IMR-90 (cell line): ENCODE results near the gene HDAC7. TPM values are rescaled to one million over a fixed set of nuclear protein-coding genes. Genes with fewer than 3 reads are reported as not detected.

Source experiments
- ATAC-seq: fragments of 200-7000 bp; cut with Tn5 transposase; 2 replicates; pipeline ENCODE4 v1.9.1; 2020; ENCODE audit warnings: low read depth, mild to moderate bottlenecking, moderate library complexity
- BruUV-seq: library from RNA; stranded (reverse); fragments of 400-500 nt; replicated peaks from 2 replicates; lab custom pipeline; 2021; lab: Mats Ljungman, UMichigan
- CTCF ChIA-PET: fragments of 300-600 bp; formaldehyde crosslinking; extraction: SDS; loops from one replicate; lab custom pipeline; 2021; ENCODE audit warnings: antibody characterized with exemption; lab: Yijun Ruan, JAX
- POLR2A ChIA-PET: fragments of 300-600 bp; sonication (Branson Sonifier 250); formaldehyde crosslinking; loops from one replicate; lab custom pipeline; 2022; ENCODE audit warnings: antibody characterized with exemption; ENCODE audit not compliant: unreplicated experiment; lab: Charles Lee
- DNase-seq: peaks from one replicate; pipeline ENCODE4 v3.0.0; 2013
- H2AFZ ChIP-seq: replicated peaks from 2 replicates; pipeline ENCODE3; 2013; ENCODE audit warnings: low read length, mild to moderate bottlenecking; ENCODE audit not compliant: poor library complexity
- H2AK5ac ChIP-seq: 2 replicates; pipeline ENCODE4 v1.6.1; 2013; ENCODE audit warnings: low read depth, low read length, inconsistent platforms
- H2AK9ac ChIP-seq: replicated peaks from 2 replicates; pipeline ENCODE3; 2013; ENCODE audit warnings: mild to moderate bottlenecking, low read depth, low read length, moderate library complexity; ENCODE audit not compliant: poor library complexity
- H2BK120ac ChIP-seq: 2 replicates; pipeline ENCODE4 v1.6.1; 2013; ENCODE audit warnings: low read depth, low read length, inconsistent platforms
- H2BK15ac ChIP-seq: 3 replicates; pipeline ENCODE4 v1.6.1; 2013; ENCODE audit warnings: low read depth, low read length, inconsistent platforms
- H2BK20ac ChIP-seq: 2 replicates; pipeline ENCODE4 v1.6.1; 2013; ENCODE audit warnings: low read depth, mild to moderate bottlenecking, inconsistent platforms, low read length, moderate library complexity
- H2BK5ac ChIP-seq: 2 replicates; pipeline ENCODE4 v1.6.1; 2013; ENCODE audit warnings: mild to moderate bottlenecking, low read depth, low read length, inconsistent platforms; ENCODE audit not compliant: poor library complexity, severe bottlenecking
- H3K14ac ChIP-seq: replicated peaks from 2 replicates; pipeline ENCODE4 v1.6.1; 2013; ENCODE audit warnings: low read depth, low read length, inconsistent platforms
- H3K18ac ChIP-seq: 2 replicates; pipeline ENCODE4 v1.6.1; 2013; ENCODE audit warnings: low read depth, low read length, control low read depth
- H3K23ac ChIP-seq: 2 replicates; pipeline ENCODE4 v1.6.1; 2013; ENCODE audit warnings: low read depth, low read length, inconsistent platforms
- H3K27ac ChIP-seq: 2 replicates; pipeline ENCODE4 v1.5.1; 2013; ENCODE audit warnings: mild to moderate bottlenecking, control low read depth, low read length; ENCODE audit not compliant: insufficient read depth
- H3K27me3 ChIP-seq: 2 replicates; pipeline ENCODE4 v1.6.1; 2013; ENCODE audit warnings: low read length; ENCODE audit not compliant: control insufficient read depth, insufficient read depth
- H3K36me3 ChIP-seq: 2 replicates; pipeline ENCODE4 v1.6.1; 2013; ENCODE audit warnings: low read length, mixed read lengths; ENCODE audit not compliant: control insufficient read depth, insufficient read depth
- H3K4ac ChIP-seq: 2 replicates; pipeline ENCODE4 v1.6.1; 2013; ENCODE audit warnings: low read depth, low read length, inconsistent platforms
- H3K4me1 ChIP-seq: 2 replicates; pipeline ENCODE4 v1.6.1; 2013; ENCODE audit warnings: low read length, mixed read lengths; ENCODE audit not compliant: control insufficient read depth, insufficient read depth
- H3K4me2 ChIP-seq: 2 replicates; pipeline ENCODE4 v1.6.1; 2013; ENCODE audit warnings: low read depth, mild to moderate bottlenecking, control low read depth, low read length, moderate library complexity
- H3K4me3 ChIP-seq: 2 replicates; pipeline ENCODE4 v1.5.1; 2013; ENCODE audit warnings: low read depth, mild to moderate bottlenecking, control low read depth, low read length, moderate library complexity; ENCODE audit not compliant: insufficient read depth
- H3K56ac ChIP-seq: 2 replicates; pipeline ENCODE4 v1.6.1; 2013; ENCODE audit warnings: low read length, inconsistent platforms; ENCODE audit not compliant: insufficient read depth; ENCODE audit errors: extremely low read depth
- H3K79me1 ChIP-seq, 2 experiments: 2 replicates each; pipeline ENCODE4 v1.6.1; 2013; ENCODE audit warnings: low read length in 2 of 2, inconsistent platforms in 1 of 2, low read depth in 1 of 2
- H3K9ac ChIP-seq: 2 replicates; pipeline ENCODE4 v1.6.1; 2013; ENCODE audit warnings: low read depth, low read length, control low read depth
- H3K9me1 ChIP-seq: 2 replicates; pipeline ENCODE4 v1.6.1; 2013; ENCODE audit warnings: low read length, inconsistent platforms; ENCODE audit not compliant: insufficient read depth
- H3K9me3 ChIP-seq: 2 replicates; pipeline ENCODE4 v1.6.1; 2013; ENCODE audit warnings: low read length; ENCODE audit not compliant: control insufficient read depth, insufficient read depth
- H4K20me1 ChIP-seq: 2 replicates; pipeline ENCODE4 v1.6.1; 2013; ENCODE audit warnings: low read length, inconsistent platforms; ENCODE audit not compliant: insufficient read depth
- H4K5ac ChIP-seq: 2 replicates; pipeline ENCODE4 v1.6.1; 2013; ENCODE audit warnings: mild to moderate bottlenecking, low read depth, low read length, control low read depth
- H4K8ac ChIP-seq, 2 experiments: 2 replicates each; pipeline ENCODE4 v1.6.1; 2013; ENCODE audit warnings: low read depth in 2 of 2, low read length in 2 of 2, control low read depth in 1 of 2, inconsistent platforms in 1 of 2
- H4K91ac ChIP-seq: 2 replicates; pipeline ENCODE4 v1.6.1; 2013; ENCODE audit warnings: low read depth, low read length, inconsistent platforms; ENCODE audit not compliant: insufficient read depth
- CEBPB ChIP-seq: IDR thresholded peaks from 2 replicates; pipeline ENCODE4 v1.6.1; 2012; ENCODE audit warnings: low read depth, low read length, improper control_type of control experiment
- CTCF ChIP-seq: conservative IDR thresholded peaks from 2 replicates; pipeline ENCODE4 v1.5.1; 2012; ENCODE audit warnings: mild to moderate bottlenecking, low read depth, low read length, improper control_type of control experiment
- FOS ChIP-seq: fragments of 150-350 bp; IDR thresholded peaks from 2 replicates; pipeline ENCODE4 v1.6.1; 2016; ENCODE audit warnings: low read depth, low read length
- MXI1 ChIP-seq: IDR thresholded peaks from 2 replicates; pipeline ENCODE4 v1.6.1; 2012; ENCODE audit warnings: low read depth, mild to moderate bottlenecking, low read length, moderate library complexity, borderline replicate concordance
- POLR2A ChIP-seq: IDR thresholded peaks from 2 replicates; pipeline ENCODE4 v1.6.1; 2012; ENCODE audit warnings: mild to moderate bottlenecking, low read depth, low read length
- RAD21 ChIP-seq: IDR thresholded peaks from 2 replicates; pipeline ENCODE4 v1.6.1; 2012; ENCODE audit warnings: low read length, improper control_type of control experiment
- RCOR1 ChIP-seq: IDR thresholded peaks from 2 replicates; pipeline ENCODE4 v1.6.1; 2012; ENCODE audit warnings: mild to moderate bottlenecking, low read length, improper control_type of control experiment; ENCODE audit not compliant: insufficient replicate concordance
- RFX5 ChIP-seq: IDR thresholded peaks from 2 replicates; pipeline ENCODE4 v1.8.0; 2012; ENCODE audit warnings: low read depth, mild to moderate bottlenecking, low read length, moderate library complexity
- WGBS, 2 experiments: methylation state at CpG; one replicate each; pipeline versions ENCODE4 v1.1.5 to v1.1.7; 2013; ENCODE audit warnings: missing lambda C conversion rate in 2 of 2; ENCODE audit not compliant: insufficient read length in 1 of 2; ENCODE audit errors: extremely low coverage in 2 of 2; 5-methylcytosine and 5-hydroxymethylcytosine counted together
- dilution Hi-C: fragments of 300-500 bp; cut with HindIII; formaldehyde crosslinking; loops from one replicate; pipeline ENCODE4 v1.14.3; 2018; ENCODE audit warnings: low sequenced_read_pairs; ENCODE audit not compliant: unreplicated experiment
- in situ Hi-C: fragments of 300-500 bp; cut with MboI; formaldehyde crosslinking; loops from 3 replicates; pipeline ENCODE4 v1.14.3; 2019; ENCODE audit warnings: low sequenced_read_pairs, inconsistent platforms, mixed read lengths
- intact Hi-C: fragments of 100-400 bp; cut with micrococcal nuclease; formaldehyde crosslinking; loops from 2 replicates; pipeline ENCODE4 v1.10.0; 2022
- polyA plus RNA-seq, 3 experiments: library from polyadenylated mRNA; depleted of rRNA; stranded (reverse); fragments of >200 nt; gene quantifications; 2 replicates each; pipeline ENCODE4 v1.2.3, GENCODE V29; 2012; ENCODE audit warnings: low replicate concordance in 1 of 3
- total RNA-seq: library from RNA; depleted of rRNA; stranded (reverse); fragments of >200 nt; gene quantifications from 2 replicates; pipeline ENCODE4 v1.2.3, GENCODE V29; 2012
- TF ChIP-seq, protein P1 (sequence below): fragments of 150-350 bp; IDR thresholded peaks from 2 replicates; pipeline ENCODE4 v1.6.1; 2017; ENCODE audit warnings: mild to moderate bottlenecking, antibody characterized with exemption, low read length, low read depth

Gene HDAC7
- total and polyA plus RNA-seq, 2 of the 4 experiments (the other 2 are of a cell fraction), result 10.4 to 64.7 TPM

- TF ChIP-seq CTCF, result no peak
Observed at GRCh38 chr12:47850153-47851084, 30.7 kb upstream of the HDAC7 start (continued).

GRCh38 chr12:47849261-47849660 is 29.6 kb upstream of the HDAC7 start:
- 0 out of 2 replicates have a peak, but pooled peaks cover 4% of the 10 kb centered on the region for H3K36me3 ChIP-seq
- H3K9me3 ChIP-seq, result no peaks in the 10 kb centered on the region
- DNase-seq (no peak), ATAC-seq (no peak)
- intact Hi-C loops (no loop called here), in situ Hi-C loops (no loop called here), dilution Hi-C loops (loop anchor here (10.0 kb wide), 1 partner anchor 64 kb away; no protein-coding TSS in a partner anchor)
- H3K14ac ChIP-seq, result no peak overlapping the region
- H3K27me3 ChIP-seq, result no peaks in the 10 kb centered on the region
- no peak overlapping the region for H4K8ac ChIP-seq
- no peak overlapping the region for H3K9ac ChIP-seq
- H3K18ac ChIP-seq, result no peak overlapping the region
- peaks cover 0 to 12% of the 10 kb centered on the region in 2 experiments; a peak in 1 of 4 replicates for H3K79me1 ChIP-seq
- no peak overlapping the region for H3K27ac ChIP-seq
- H2BK15ac ChIP-seq, result no peak overlapping the region
- H3K4ac ChIP-seq, result no peak overlapping the region
- ChIA-PET CTCF (no interaction called here), POLR2A (no interaction called here)
- H4K5ac ChIP-seq, result no peak overlapping the region
- no peak overlapping the region for H2AK9ac ChIP-seq
- H4K20me1 ChIP-seq, result no peaks in the 10 kb centered on the region; the same call in 1 of the 2 replicates
- H3K4me3 ChIP-seq, result no peak overlapping the region
- H4K91ac ChIP-seq, result no peak overlapping the region
- H2BK5ac ChIP-seq, result no peak overlapping the region
- no peak overlapping the region for H3K4me2 ChIP-seq
- no peak overlapping the region for H2AK5ac ChIP-seq
- no peak for TF ChIP-seq RFX5
- no peak for TF ChIP-seq RAD21
- TF ChIP-seq, protein P1, sequence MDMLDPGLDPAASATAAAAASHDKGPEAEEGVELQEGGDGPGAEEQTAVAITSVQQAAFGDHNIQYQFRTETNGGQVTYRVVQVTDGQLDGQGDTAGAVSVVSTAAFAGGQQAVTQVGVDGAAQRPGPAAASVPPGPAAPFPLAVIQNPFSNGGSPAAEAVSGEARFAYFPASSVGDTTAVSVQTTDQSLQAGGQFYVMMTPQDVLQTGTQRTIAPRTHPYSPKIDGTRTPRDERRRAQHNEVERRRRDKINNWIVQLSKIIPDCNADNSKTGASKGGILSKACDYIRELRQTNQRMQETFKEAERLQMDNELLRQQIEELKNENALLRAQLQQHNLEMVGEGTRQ, result no peak
- TF ChIP-seq POLR2A, result no peak
- TF ChIP-seq MXI1, result no peak
- no peak for TF ChIP-seq FOS
- no peak for TF ChIP-seq RCOR1
- TF ChIP-seq CEBPB, result no peak
- no peak overlapping the region for H3K23ac ChIP-seq
- H2AFZ ChIP-seq, result no peak overlapping the region
- H3K4me1 ChIP-seq, result peaks cover 21% of the 10 kb centered on the region
- no TSS peak for BruUV-seq
- H3K9me1 ChIP-seq, result peaks cover 16% of the 10 kb centered on the region
- no peak overlapping the region for H2BK20ac ChIP-seq
- 80% methylated on average over 3 of the region's 5 CpGs; no CpG with 5 or more reads in 1 of the 2 experiments for whole genome bisulfite sequencing, 2 experiments
- no peak overlapping the region for H2BK120ac ChIP-seq
- H3K56ac ChIP-seq, result no peak overlapping the region
